Motor neuron (in vitro differentiated cells): Measurements from ENCODE around the gene MACROD2. TPM values are rescaled to one million over a fixed set of nuclear protein-coding genes. Genes with fewer than 3 reads are reported as not detected.

ENCODE experiments used
- ATAC-seq, 8 experiments: fragments of 200-7000 bp; cut with Tn5 transposase; replicated peaks in 6 of 8; 2 replicates each; pipeline ENCODE4 v1.8.0; 2021; ENCODE audit warnings: mild to moderate bottlenecking in 8 of 8, moderate library complexity in 8 of 8
- H3K27ac ChIP-seq, 2 donors: fragments of 250-450 bp; sonication (Bioruptor Pico); 2 replicates each; pipeline ENCODE4 v1.9.0; 2021; ENCODE audit warnings: antibody characterized with exemption in 2 of 2, mild to moderate bottlenecking in 2 of 2, moderate library complexity in 1 of 2
- H3K4me1 ChIP-seq, 2 donors: fragments of 250-450 bp; sonication (Bioruptor Pico); replicated peaks in 1 of 2; 2 replicates each; pipeline ENCODE4 v1.6.1; 2021; ENCODE audit warnings: antibody characterized with exemption in 2 of 2, mild to moderate bottlenecking in 2 of 2, moderate library complexity in 1 of 2
- H3K4me3 ChIP-seq, 5 donors: fragments of 250-450 bp; sonication (Bioruptor Pico); 2 replicates each; pipeline ENCODE4 v1.9.0; 2021; ENCODE audit warnings: antibody characterized with exemption in 5 of 5, mild to moderate bottlenecking in 5 of 5, moderate library complexity in 4 of 5
- WGBS, 10 experiments: fragments of 450-650 bp; shearing (Covaris generic); methylation state at CpG; one replicate each; pipeline ENCODE4 v1.0.0; 2022; 5-methylcytosine and 5-hydroxymethylcytosine counted together
- in situ Hi-C, 9 experiments: fragments of 400-800 bp; cut with MboI; loops; one replicate each; pipeline ENCODE4 v1.15.0; 2021; ENCODE audit warnings: low sequenced_read_pairs in 9 of 9, low pct_unique_long_range_greater_than_20kb in 2 of 9; ENCODE audit not compliant: unreplicated experiment in 9 of 9
- total RNA-seq, 8 experiments: library from RNA; unstranded; fragments of 300-600 nt; gene quantifications; 2 replicates each; pipeline versions ENCODE4 v1.2.3 to v1.2.4, GENCODE V29; 2022

MACROD2 gene
- total RNA-seq, 8 experiments from 2014 or later = 4.3 to 24.9 (median 10.4) TPM

DNA sequence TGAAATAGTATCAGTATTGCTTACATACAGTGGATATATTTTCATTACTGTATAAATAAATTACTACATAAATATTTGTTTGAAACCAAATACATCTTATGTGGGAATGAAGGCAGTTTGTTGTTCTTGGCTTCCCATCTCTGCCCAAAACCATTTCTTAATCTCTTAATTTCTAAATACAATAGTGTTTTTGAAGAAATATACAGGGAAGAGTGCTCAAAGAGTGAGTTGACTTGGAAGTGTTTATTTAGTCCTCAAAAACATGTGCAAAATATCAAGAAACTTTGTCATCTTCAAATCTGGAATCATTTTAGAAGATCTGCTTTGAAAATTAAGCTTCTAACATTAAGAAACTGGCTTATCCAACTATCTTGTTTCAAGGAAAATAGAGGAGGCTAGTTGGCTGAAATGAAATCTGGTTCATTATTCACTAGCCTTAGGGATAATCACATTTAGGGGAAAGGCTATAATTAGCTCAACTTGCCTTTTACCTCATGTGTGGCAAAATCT, 601.9 kb downstream of the MACROD2 start:
- in situ Hi-C loops = no loop called here
- Histone ChIP-seq H3K27ac (no peak overlapping the region), H3K4me1 (peaks cover 0 to under 1% of the 10 kb centered on the region in 2 donors), H3K4me3 (no peak overlapping the region)
- no peak for ATAC-seq

- WGBS, 10 experiments = 90 to 100% (median 95%) methylated on average over 1 to 3 of the region's 3 CpGs; no CpG with 5 or more reads in 1 of the 10 experiments
- H3K4me3 ChIP-seq = no peak overlapping the region
- peaks cover 6% of the 10 kb centered on the region in 2 donors for H3K4me1 ChIP-seq
- in situ Hi-C loops = no loop called here
- H3K27ac ChIP-seq = no peak overlapping the region
- ATAC-seq = no peak
Observed at GRCh38 chr20:14599613-14600012, 604.3 kb downstream of the MACROD2 start.

GRCh38 chr20:14600527-14600926, 605.2 kb downstream of the MACROD2 start:
- 0 to 100% (median 77%) methylated on average over 1 to 2 of the region's 2 CpGs; no CpG with 5 or more reads in 1 of the 10 experiments for WGBS, 10 experiments
- in situ Hi-C loops = no loop called here
- no peak for ATAC-seq
- peaks cover 6% of the 10 kb centered on the region in 2 donors for H3K4me1 ChIP-seq
- H3K27ac ChIP-seq = no peak overlapping the region
- no peak overlapping the region for H3K4me3 ChIP-seq

DNA sequence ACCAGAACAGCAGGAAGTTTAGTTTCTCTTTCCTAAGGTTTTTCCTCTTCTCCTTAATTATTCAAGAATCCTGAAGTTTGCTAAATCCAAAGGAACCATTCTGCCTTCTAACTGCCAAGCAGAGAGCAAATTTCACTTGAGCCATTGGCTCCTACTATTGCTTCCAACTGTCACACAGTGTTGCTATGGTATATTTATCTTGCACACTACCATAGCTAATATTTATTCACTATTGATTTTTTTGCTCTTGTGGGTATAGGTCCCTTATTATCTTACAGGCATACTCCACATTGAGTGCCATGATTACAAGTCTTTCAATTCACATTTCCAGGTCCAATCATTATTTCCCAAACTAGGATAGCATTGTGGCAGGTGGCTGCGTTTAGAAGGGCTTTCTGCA, 608.8 kb downstream of the MACROD2 start:
- H3K27ac ChIP-seq = no peak overlapping the region
- in situ Hi-C loops = no loop called here
- WGBS, 10 experiments = 50 to 100% (median 80%) methylated on average over 1 of the region's 1 CpG; no CpG with 5 or more reads in 3 of the 10 experiments
- H3K4me3 ChIP-seq = no peak overlapping the region
- ATAC-seq = no peak
- peaks cover 6% of the 10 kb centered on the region in 2 donors for H3K4me1 ChIP-seq

GRCh38 chr20:14609328-14610221, 614.3 kb downstream of the MACROD2 start:
- ATAC-seq = no peak
- WGBS, 10 experiments = 46 to 86% (median 67%) methylated on average over 3 to 4 of the region's 4 CpGs
- H3K4me1 ChIP-seq = peaks cover 0 to 19% of the 10 kb centered on the region in 2 donors
- in situ Hi-C loops = no loop called here
- H3K4me3 ChIP-seq = no peak overlapping the region
- H3K27ac ChIP-seq = no peak overlapping the region

- peak in 1 of 8 experiments; percentile 71 for ATAC-seq
- no peak overlapping the region for H3K27ac ChIP-seq
- peaks cover 0 to 18% of the 10 kb centered on the region in 2 donors for H3K4me1 ChIP-seq
- no peak overlapping the region for H3K4me3 ChIP-seq
- 0 to 100% (median 60%) methylated on average over 1 to 2 of the region's 2 CpGs; no CpG with 5 or more reads in 1 of the 10 experiments for WGBS, 10 experiments
- in situ Hi-C loops = no loop called here
Observed at GRCh38 chr20:14611479-14611878, 616.2 kb downstream of the MACROD2 start.

DNA sequence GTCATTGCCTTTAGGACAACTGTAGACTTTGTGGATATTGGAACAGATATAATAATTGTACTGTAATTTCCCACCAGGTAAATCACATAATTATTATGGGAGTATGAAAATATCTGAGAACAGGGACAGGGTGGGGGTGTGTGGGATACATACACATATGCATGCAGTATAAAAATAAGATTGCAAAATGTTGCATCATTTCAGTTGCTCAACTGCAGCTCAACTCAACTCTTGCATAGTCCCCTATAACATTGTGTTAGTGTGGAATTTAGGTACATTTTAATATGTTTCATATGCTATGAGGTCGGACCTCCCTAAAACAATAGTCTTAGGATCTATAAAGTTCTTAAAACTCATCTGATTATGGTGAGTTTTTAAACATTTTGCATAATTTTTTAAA, 617.1 kb downstream of the MACROD2 start:
- H3K4me3 ChIP-seq = no peak overlapping the region
- H3K4me1 ChIP-seq = peaks cover 0 to 18% of the 10 kb centered on the region in 2 donors
- in situ Hi-C loops = no loop called here
- no peak overlapping the region for H3K27ac ChIP-seq
- 0 to 92% (median 32%) methylated on average over 1 of the region's 1 CpG; no CpG with 5 or more reads in 4 of the 10 experiments for WGBS, 10 experiments
- peak; percentile 53 to 97 (median 82) for ATAC-seq

DNA sequence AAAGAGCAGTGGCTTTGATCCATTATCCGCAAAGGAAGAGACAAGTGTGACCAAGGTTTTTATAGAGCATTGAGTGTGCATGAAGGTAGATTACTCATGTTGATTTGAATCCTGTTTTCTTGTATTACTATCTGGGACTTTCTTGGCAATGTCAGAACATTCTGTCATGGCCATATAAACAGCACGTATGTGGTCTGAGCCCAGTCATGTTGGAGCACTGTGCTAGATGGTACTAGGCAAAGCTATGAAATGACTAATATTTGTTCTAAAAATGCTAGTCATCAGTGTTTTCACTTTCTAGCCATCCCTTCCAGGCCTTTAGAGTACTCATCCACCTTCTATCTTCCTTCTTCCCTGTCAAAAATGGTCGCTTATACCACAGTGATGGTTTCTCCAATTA, 620.7 kb downstream of the MACROD2 start:
- in situ Hi-C loops = no loop called here
- Histone ChIP-seq H3K4me3 (no peak overlapping the region), H3K27ac (no peak overlapping the region), H3K4me1 (peaks cover 2 to 18% of the 10 kb centered on the region in 2 donors)
- 65 to 100% (median 91%) methylated on average over 1 to 3 of the region's 3 CpGs for WGBS, 10 experiments
- no peak for ATAC-seq

GRCh38 chr20:14617123-14617522, 621.8 kb downstream of the MACROD2 start:
- ATAC-seq = peak in 4 of 8 experiments; percentile 14 to 48 (median 22)
- H3K4me3 ChIP-seq = no peak overlapping the region
- H3K4me1 ChIP-seq = peaks cover 2 to 14% of the 10 kb centered on the region in 2 donors
- in situ Hi-C loops = no loop called here
- WGBS, 10 experiments = 35 to 100% (median 65%) methylated on average over 1 to 2 of the region's 2 CpGs
- no peak overlapping the region for H3K27ac ChIP-seq

DNA sequence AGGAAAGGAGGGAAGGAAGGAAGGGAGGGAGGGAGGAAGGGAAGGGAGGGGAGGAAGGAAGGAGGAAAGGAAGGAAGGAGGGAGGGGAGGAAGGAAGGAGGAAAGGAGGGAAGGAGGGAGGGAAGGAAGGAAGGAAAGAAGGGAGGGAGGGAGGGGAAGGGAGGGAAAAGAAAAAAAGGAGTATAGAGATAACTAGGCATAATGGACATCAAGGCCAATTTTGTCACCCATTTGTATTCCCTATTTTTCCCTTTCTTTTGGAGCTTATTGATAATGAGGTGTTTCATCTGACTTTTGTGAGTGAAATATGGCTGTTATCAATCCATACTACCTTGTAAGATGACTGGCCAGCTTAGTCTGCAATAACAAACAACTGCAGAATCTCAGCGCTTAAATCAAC, 624.1 kb downstream of the MACROD2 start:
- H3K4me3 ChIP-seq = no peak overlapping the region
- in situ Hi-C loops = no loop called here
- 100% methylated on average over 1 of the region's 1 CpG; no CpG with 5 or more reads in 4 of the 10 experiments for WGBS, 10 experiments
- no peak for ATAC-seq
- H3K27ac ChIP-seq = no peak overlapping the region
- peaks cover 0 to 2% of the 10 kb centered on the region in 2 donors for H3K4me1 ChIP-seq

DNA sequence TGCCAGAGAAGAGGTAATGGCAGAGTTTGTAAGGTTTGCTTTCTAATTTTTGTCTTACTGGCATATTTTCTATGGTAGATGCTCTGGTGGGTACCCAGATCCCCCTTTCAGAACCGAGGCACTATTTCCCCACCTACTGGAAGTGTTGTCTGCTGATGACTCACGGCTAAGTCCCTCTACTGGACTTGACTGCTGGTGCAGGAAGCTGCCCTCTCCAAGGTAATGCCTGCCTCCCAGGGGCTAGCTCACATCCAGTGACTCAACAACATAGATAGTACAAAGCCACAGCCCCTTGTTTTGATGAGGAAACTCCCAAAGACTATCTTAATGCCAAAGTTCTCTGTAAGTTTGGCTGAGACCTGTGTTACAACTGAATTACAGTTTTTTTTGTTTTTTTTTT, 627.5 kb downstream of the MACROD2 start:
- Histone ChIP-seq H3K4me1 (peaks cover 0 to 2% of the 10 kb centered on the region in 2 donors), H3K27ac (no peak overlapping the region), H3K4me3 (no peak overlapping the region)
- 17 to 77% (median 50%) methylated on average over 1 to 2 of the region's 2 CpGs; no CpG with 5 or more reads in 3 of the 10 experiments for WGBS, 10 experiments
- in situ Hi-C loops = no loop called here
- peak in 3 of 8 experiments; percentile 40 to 80 (median 78) for ATAC-seq

- no peak for ATAC-seq
- WGBS, 10 experiments = 40 to 100% (median 86%) methylated on average over 1 to 4 of the region's 4 CpGs
- Histone ChIP-seq H3K4me1 (no peaks in the 10 kb centered on the region), H3K27ac (no peak overlapping the region), H3K4me3 (no peak overlapping the region)
- in situ Hi-C loops = no loop called here
Observed at GRCh38 chr20:14631011-14631410, 635.7 kb downstream of the MACROD2 start.

DNA sequence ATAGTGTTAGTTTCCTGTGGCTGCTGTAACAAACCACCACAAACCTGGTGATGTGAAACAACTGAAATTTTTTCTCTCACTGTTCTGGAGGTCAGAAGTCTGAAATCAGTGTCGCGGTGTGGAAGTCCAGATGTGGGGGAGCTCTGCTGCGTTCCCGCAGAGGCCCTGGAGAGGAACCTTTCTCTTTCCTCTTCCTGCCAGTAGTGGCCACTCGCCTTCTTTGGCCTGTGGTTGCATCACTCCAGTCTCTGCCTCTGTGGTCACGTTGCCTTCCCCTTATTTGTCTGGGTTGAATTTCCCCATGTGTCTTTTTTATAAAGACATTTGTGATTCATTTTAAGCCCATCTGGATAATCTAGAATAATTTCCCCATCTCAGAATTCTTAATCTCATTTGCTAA, 637.6 kb downstream of the MACROD2 start:
- Histone ChIP-seq H3K4me3 (no peak overlapping the region), H3K4me1 (no peaks in the 10 kb centered on the region), H3K27ac (no peak overlapping the region)
- in situ Hi-C loops = no loop called here
- ATAC-seq = no peak
- 67 to 100% (median 92%) methylated on average over 2 to 6 of the region's 6 CpGs; no CpG with 5 or more reads in 3 of the 10 experiments for WGBS, 10 experiments
